GM19438 (cell line): ENCODE results near the gene SPOCK3.
"Not testable (repeated sequence)": the region's sequence is repeated elsewhere in the genome, so short reads cannot be mapped to it uniquely, and the experiment has no call there.

Experiments
- ATAC-seq: cut with Tn5 transposase; IDR thresholded peaks from one replicate; pipeline ENCODE4 v1.9.1; 2021; ENCODE audit warnings: low read depth; ENCODE audit not compliant: unreplicated experiment

Gene SPOCK3

DNA sequence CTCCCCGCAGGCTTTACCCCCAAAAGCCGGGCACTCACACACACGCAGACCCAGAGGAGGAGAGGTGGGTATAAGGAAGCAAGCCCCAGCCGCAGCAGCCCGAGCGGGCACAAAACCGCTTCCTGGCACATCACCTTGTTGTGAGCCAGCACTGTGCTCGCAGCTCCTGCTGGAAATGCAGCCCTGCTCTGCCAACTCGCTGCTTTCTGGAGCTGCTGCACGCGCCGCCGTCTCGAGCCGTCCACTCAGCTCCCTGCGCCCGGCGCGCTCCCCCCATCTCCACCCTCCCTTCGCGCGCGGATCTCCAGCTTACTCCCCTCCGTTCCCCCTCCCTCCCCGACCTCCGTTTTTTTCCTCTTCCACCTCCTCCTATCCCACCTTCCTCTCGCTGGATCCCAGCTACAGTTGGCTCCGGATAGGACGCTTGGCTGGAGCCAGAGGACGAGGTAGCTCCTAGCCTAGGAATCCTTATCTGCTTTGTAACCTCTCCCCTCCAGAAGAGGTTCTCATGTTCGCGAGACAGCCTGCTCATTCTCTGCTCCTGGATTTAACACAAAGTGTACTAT is at the start of gene SPOCK3:
SPOCK3 (minus strand) TSS at position 179 of the 566 bp plus-strand sequence.
- ATAC-seq = peak; percentile 34

DNA sequence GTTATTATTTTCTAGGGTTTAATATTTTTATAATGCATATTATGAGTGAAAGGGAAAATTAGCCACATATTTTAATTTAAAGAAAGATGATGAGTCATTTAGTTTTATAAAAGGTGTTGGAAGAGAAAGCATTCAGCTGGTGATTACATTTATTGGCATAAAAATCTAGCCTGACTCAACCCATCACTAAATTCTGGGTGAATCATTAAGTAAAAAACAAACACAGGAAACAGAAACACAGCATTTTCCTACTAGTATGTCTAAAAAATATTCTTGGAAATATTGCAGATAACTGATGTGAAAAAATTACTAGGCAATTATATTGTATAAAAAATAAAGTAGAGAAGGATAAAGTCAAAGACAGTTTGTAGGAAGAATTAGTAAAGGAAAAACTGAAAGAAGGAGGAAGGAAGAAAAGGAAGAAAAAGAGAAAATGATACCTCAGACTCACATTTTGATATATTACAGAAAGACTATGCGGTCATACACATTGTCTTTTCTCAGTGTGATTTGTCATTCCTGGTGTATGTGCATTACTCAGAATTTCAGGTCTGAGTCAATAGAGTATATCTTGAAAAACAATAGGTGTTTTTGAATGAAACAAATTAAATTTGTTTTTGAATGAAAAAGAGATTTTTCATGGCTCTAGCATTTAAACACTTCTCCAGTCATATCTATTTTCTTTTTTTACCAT is 48.0 kb upstream of the SPOCK3 start:
- no peak for ATAC-seq

GRCh38 chr4:167281545-167281944 is 47.3 kb upstream of the SPOCK3 start:
- not testable (repeated sequence) for ATAC-seq

DNA sequence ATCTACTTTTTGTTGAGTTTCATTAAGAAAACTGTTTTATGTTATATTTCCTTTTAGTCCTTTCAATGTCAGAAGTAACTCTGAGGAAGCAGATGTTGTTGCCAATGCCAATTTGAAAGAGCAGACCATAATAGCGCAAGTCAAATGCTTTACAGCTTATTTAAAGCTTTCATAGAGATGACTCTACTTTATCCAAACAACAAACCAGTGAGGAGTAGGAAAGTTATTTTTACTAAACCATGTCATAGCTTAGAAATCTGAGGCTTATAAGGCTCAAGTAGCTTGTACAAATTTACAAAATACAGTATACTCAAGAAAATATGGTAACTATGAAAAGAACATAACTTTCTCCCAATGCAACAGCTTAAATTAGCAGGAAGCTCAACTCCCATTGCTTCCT is 40.1 kb upstream of the SPOCK3 start:
- no peak for ATAC-seq

DNA sequence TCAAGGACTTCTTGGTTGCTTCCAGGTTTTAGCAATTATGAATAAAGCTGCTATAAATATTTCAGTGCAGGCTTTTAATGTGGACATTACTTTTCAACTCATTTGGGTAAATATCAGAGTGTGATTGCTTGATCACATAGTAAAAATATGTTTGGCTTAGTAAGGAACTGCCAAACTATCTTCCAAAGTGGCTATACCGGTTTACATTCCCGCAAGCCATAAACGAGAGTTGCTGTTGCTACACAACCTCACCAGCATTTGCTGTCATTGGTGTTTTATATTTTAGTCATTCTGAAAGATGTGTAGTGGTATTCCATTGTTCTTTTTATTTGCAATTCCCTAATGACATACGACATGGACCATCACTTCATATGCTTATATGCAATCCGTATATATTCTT is 30.9 kb upstream of the SPOCK3 start:
- no peak for ATAC-seq

GRCh38 chr4:167248271-167248670 is 14.0 kb upstream of the SPOCK3 start:
- no peak for ATAC-seq

DNA sequence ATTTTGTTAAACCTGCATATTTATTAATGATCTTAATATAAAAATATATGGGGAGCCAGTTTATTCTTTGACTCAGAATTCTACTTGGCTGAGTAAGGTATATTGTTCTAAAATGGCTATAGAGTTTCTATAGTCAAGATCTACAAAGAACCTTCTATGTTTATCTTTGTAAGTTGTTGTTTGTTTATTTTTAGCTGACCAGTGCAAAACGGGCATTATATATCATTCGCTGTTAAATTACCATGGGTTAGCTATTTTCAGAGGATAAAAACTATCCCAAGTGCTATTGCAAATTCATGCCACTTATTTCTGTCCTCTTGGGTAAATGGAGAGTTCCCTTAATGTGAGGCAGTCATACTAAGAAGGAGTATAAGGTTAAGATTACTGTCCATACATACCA is 5.3 kb upstream of the SPOCK3 start:
- ATAC-seq = no peak

DNA sequence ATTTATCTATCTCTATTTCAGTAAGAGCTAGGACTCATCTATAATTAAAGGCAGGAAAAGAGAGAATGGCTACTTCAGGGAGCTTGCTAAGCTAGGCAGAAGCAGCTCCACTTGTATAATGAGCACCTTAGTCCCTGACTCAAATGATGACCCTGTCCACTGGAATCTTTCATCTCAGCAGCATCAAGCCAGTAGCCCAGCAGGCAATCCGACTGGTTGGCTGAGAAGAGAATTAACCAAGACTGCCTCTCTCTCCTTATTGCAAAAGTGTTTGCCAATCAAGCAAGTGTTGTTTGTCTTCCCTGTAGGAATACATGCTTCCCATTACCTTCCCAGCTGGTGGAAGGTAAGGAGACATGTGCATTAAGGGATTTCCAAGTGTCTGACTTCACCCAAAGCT is 3.9 kb upstream of the SPOCK3 start:
- ATAC-seq = no peak

- peak; percentile 48 for ATAC-seq
Measured at GRCh38 chr4:167233685-167234315, 494 bp downstream of the SPOCK3 start.

DNA sequence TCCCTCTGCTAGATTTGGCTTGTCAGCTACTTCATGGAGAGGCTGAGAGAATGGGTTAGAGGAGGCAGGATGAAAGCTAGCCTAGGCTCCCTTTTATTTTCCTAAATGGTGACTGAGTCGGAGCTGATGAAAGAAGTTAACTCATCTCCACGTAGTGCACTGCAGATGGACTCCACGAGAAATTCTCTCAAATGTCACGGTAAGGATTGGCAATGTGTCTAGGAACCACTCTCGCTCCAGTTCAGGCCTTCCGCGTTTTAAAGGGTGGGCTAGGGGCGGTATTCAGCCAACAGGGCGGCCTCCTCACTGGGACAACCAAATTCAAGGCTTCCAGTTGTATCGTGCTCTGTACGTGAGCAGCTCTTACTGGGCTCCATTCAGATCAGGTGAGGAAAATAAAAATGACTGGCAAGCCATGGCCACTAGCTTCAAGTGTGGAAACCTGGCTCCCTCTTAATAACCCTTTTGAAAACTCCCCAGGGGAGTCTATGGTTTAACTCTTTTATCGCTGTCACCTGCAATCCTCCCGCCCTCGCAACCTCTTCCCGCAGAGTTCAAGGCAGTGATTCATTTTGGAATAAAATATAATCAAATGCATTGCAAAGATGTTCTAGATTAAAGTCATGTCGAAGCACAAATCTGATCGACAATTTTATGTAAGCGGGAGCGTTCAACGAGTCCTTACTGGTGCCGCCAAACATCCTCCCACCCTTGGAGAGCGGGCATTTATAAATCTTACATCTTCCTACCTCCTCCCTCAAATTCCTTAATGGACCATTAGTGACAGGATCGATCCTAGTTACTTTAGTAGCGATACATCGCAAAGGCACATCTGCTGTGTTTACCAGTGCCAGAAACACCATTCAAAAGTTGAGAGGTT is 1.2 kb downstream of the SPOCK3 start:
- ATAC-seq = no peak

DNA sequence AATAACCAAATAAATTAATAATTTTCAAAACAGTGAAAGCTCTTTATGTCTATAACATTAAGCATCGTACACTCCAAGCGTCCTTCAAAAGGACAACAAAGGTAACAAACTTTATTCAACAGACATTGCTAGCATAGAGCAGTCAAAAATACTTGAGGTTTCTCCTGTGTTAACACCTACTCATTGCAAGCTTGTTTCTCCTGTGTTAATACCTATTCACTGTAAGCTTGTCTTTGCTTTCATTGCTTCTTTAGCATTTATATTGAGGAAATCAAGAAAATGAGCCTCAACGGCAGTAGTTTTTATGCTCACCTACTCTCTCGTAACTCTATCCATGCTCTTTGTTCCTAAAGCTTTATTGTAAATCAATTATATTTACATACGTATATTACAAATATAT is 3.5 kb downstream of the SPOCK3 start:
- ATAC-seq = no peak

GRCh38 chr4:167222099-167222498 is 12.2 kb downstream of the SPOCK3 start:
- peak; percentile 86 for ATAC-seq

GRCh38 chr4:167221084-167221483 is 13.2 kb downstream of the SPOCK3 start:
- no peak for ATAC-seq

GRCh38 chr4:167218022-167218608 is 16.2 kb downstream of the SPOCK3 start:
- ATAC-seq = no peak

GRCh38 chr4:167216783-167217182 is 17.5 kb downstream of the SPOCK3 start:
- no peak for ATAC-seq

DNA sequence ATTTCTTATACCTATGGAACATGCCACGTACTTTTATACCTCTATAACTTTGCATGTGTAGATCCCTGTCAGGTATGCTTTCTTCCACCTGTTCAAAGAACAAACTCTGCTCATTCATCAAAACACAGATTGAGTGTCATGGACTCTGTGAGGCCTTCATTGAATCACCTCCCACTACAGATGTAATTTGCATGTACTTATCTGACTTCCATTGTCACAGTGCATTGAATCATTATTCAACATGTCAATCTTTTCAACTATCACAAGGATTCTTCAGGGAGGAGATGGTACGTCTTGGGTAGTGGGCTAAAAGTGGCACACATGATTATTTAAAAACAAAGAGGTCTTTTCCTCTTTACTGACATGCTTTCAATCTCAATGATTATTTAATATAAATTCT is 24.1 kb downstream of the SPOCK3 start:
- no peak for ATAC-seq

GRCh38 chr4:167196344-167197012 is 37.8 kb downstream of the SPOCK3 start:
- ATAC-seq = no peak

GRCh38 chr4:167190379-167190778 is 43.9 kb downstream of the SPOCK3 start:
- no peak for ATAC-seq

DNA sequence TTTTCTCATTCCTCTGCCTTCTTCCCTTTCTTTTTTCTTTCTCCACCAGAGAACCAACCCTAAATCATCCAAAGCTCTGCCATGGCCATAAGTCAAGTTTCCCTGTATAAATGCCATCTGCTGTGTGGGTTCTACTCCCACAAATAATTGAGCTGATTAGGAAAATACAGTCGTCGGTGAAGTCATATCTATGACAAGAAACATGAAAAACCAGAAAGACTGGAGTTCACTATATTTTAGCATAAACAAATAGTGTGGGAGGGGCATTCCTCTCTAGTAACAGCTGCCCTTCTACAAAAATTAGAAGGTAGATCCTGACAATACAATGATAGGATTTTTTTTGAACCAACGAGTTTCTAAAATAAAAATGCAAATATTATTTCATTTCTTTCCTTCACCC is 48.8 kb downstream of the SPOCK3 start:
- ATAC-seq = no peak

- no peak for ATAC-seq
Measured at GRCh38 chr4:167183036-167183435, 51.3 kb downstream of the SPOCK3 start.
